ENCODE measurements around the gene MXRA8. TPM values are rescaled to one million over a fixed set of nuclear protein-coding genes. Genes with fewer than 3 reads are reported as not detected.

MXRA8 gene
- total RNA-seq, 2 donors from 2014 or later: 28.3 to 29.2 TPM

DNA sequence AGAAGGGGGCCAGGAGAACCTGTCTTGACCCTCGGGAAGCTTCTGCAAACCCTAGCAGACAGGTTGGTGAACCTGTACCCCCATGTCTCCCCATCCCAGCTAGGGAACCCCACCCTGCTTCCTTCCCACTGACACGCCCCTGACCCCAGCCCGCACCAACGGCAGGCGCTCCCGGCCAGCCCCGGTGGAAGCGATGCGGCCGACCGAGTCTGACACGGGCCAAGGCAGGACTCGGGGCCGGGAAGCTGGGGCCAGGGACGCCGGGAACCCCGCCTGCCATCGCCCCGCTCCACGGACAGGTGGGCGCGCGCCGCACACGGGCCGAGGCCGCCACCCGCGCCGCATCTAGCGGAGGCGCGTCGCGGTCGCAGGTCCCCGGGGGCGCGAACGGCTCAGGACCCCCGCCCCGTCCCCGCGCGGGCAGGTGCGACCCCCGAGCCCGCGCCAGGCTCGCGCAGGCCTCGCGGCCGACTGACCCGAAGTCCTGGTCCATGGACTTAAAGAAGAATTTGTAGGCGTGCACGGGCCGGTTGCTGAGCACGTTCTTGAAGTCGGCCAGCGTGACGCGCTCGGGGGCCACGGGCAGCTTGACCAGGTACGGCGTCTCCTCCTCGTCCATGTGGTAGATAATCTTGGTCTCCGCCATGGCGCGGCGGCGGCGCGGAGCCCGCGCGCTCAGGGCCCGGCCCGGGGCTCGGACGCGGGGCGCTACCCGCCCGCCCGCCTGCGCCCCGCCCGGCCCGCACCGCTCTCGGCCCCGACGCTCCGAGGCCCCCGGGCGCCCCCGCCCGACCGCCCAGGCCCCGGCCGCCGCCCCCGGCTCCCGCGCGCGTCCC, 9.7 kb downstream of the MXRA8 start:
- DNase-seq: peak; percentile 73
- no peaks in the 10 kb centered on the region for H3K9me3 Mint-ChIP-seq
- H3K9ac ChIP-seq (ENCODE audit: extremely low read depth, low read length, poor library complexity, severe bottlenecking): peak overlapping the region; percentile 63
- WGBS, 2 experiments (ENCODE audit: insufficient coverage in 1 of 2, insufficient read length in 1 of 2): 1 to 2% methylated on average over 23 to 109 of the region's 109 CpGs
- H3K4me1 Mint-ChIP-seq: peaks cover 10% of the 10 kb centered on the region
- H3K36me3 ChIP-seq (ENCODE audit: control insufficient read depth, insufficient read depth, low read length): peaks cover 7% of the 10 kb centered on the region
- H3K36me3 Mint-ChIP-seq (ENCODE audit: low read depth): no peaks in the 10 kb centered on the region
- H3K4me1 ChIP-seq (ENCODE audit: control insufficient read depth, insufficient read depth, low read length): peaks cover 8% of the 10 kb centered on the region
- H3K27me3 Mint-ChIP-seq (ENCODE audit: insufficient read depth): no peaks in the 10 kb centered on the region
- TF ChIP-seq, protein P1, sequence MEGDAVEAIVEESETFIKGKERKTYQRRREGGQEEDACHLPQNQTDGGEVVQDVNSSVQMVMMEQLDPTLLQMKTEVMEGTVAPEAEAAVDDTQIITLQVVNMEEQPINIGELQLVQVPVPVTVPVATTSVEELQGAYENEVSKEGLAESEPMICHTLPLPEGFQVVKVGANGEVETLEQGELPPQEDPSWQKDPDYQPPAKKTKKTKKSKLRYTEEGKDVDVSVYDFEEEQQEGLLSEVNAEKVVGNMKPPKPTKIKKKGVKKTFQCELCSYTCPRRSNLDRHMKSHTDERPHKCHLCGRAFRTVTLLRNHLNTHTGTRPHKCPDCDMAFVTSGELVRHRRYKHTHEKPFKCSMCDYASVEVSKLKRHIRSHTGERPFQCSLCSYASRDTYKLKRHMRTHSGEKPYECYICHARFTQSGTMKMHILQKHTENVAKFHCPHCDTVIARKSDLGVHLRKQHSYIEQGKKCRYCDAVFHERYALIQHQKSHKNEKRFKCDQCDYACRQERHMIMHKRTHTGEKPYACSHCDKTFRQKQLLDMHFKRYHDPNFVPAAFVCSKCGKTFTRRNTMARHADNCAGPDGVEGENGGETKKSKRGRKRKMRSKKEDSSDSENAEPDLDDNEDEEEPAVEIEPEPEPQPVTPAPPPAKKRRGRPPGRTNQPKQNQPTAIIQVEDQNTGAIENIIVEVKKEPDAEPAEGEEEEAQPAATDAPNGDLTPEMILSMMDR (conservative IDR thresholded peaks at IDR 0.05): no peak
- no peak overlapping the region for H3K27ac Mint-ChIP-seq
- peak overlapping the region; percentile 90 for H3K4me3 ChIP-seq (ENCODE audit: low read length)
- no peaks in the 10 kb centered on the region for H3K9me3 ChIP-seq (ENCODE audit: control insufficient read depth, low read length)
- peak overlapping the region; percentile 67 for H3K4me3 Mint-ChIP-seq
- H3K27ac ChIP-seq (ENCODE audit: low read depth, low read length): no peak overlapping the region
- H3K27me3 ChIP-seq (ENCODE audit: control insufficient read depth, insufficient read depth, low read length, poor library complexity, severe bottlenecking): no peaks in the 10 kb centered on the region

DNA sequence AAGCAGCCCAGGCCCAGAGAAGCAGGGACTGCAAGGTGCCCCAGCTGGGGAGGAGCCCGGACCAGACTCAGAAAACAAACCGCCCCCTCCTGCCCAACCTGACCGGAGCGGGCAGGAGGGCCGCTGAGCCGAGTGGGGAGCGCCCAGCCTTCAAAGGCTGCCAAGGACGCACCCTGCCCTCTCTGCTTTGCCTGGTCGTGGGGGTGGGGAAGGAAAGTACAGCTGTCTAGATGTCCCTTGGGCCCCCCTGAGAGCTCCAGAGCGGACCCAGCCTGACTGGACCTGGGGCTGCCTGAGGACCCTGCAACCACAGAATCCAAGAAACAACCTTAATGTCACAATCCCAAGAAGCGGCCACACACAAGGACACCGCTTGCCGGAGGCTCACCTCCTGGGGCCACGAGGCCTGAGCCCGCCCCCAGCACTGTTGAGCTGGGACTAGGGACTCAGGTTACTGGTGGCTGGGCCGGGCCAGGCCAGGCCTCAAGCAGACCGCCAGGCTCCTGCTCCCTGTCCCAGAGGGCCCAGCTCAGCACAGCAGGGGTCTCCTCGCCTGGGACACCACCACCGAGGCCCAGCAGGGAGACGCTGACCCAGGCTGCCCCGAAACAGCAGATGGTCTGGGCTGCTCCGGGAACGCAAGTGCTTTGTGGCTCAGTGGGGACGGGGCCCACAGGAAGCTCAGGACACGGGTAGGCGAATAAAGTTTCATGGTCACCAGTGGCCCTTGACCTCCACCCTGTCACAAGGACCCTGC, 10.5 kb downstream of the MXRA8 start:
- 21 to 34% methylated on average over 15 to 26 of the region's 26 CpGs for WGBS, 2 experiments (ENCODE audit: insufficient coverage in 1 of 2, insufficient read length in 1 of 2)
- Mint-ChIP-seq H3K4me1 (peaks cover 10% of the 10 kb centered on the region), H3K9me3 (no peaks in the 10 kb centered on the region), H3K36me3 (ENCODE audit: low read depth) (no peaks in the 10 kb centered on the region), H3K4me3 (peak overlapping the region; percentile 67), H3K27ac (no peak overlapping the region), H3K27me3 (ENCODE audit: insufficient read depth) (no peaks in the 10 kb centered on the region)
- Histone ChIP-seq H3K27me3 (ENCODE audit: control insufficient read depth, insufficient read depth, low read length, poor library complexity, severe bottlenecking) (no peaks in the 10 kb centered on the region), H3K9ac (ENCODE audit: extremely low read depth, low read length, poor library complexity, severe bottlenecking) (peak overlapping the region; percentile 63), H3K9me3 (ENCODE audit: control insufficient read depth, low read length) (no peaks in the 10 kb centered on the region), H3K36me3 (ENCODE audit: control insufficient read depth, insufficient read depth, low read length) (peaks cover 5% of the 10 kb centered on the region), H3K27ac (ENCODE audit: low read depth, low read length) (no peak overlapping the region), H3K4me3 (ENCODE audit: low read length) (peak overlapping the region; percentile 90), H3K4me1 (ENCODE audit: control insufficient read depth, insufficient read depth, low read length) (peaks cover 5% of the 10 kb centered on the region)
- TF ChIP-seq, protein P1 (conservative IDR thresholded peaks at IDR 0.05): no peak
- peak; percentile 86 for DNase-seq

DNA sequence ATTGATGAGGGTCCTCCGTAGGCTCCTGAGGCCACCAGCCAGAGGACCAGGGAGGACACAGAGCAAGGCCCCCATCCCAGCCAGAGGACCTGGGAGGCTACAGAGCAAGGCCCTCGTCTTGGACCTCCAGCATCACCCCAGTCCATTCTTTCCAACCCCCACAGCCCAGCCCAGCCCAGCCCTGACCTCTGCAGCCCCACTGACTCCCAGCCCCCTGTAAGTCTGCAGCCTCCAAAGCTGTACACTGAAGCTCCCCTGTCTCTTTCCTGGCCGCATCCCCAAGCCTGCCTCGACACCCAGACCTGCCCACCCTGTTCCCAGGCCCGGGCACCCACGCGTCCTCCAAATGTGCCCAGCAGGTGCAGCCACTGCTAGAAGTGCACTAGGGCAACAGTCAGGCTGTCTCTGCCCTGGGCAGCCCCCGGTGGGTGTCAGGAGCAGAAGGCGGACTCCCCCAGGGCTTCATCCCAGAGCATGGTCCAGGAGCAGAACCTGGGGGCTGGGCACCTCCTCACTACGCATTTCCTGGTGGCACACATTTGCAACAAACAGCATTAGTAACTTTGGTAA, 11.2 kb downstream of the MXRA8 start:
- H3K27ac Mint-ChIP-seq: no peak overlapping the region
- 93 to 100% methylated on average over 6 to 10 of the region's 10 CpGs for WGBS, 2 experiments (ENCODE audit: insufficient coverage in 1 of 2, insufficient read length in 1 of 2)
- peaks cover 5% of the 10 kb centered on the region for H3K4me1 ChIP-seq (ENCODE audit: control insufficient read depth, insufficient read depth, low read length)
- H3K36me3 Mint-ChIP-seq (ENCODE audit: low read depth): no peaks in the 10 kb centered on the region
- H3K27me3 Mint-ChIP-seq (ENCODE audit: insufficient read depth): no peaks in the 10 kb centered on the region
- H3K4me3 ChIP-seq (ENCODE audit: low read length): peak overlapping the region; percentile 90
- no peaks in the 10 kb centered on the region for H3K9me3 Mint-ChIP-seq
- H3K36me3 ChIP-seq (ENCODE audit: control insufficient read depth, insufficient read depth, low read length): no peaks in the 10 kb centered on the region
- no peaks in the 10 kb centered on the region for H3K27me3 ChIP-seq (ENCODE audit: control insufficient read depth, insufficient read depth, low read length, poor library complexity, severe bottlenecking)
- H3K4me3 Mint-ChIP-seq: peak overlapping the region; percentile 67
- TF ChIP-seq, protein P1 (conservative IDR thresholded peaks at IDR 0.05): no peak
- no peak for DNase-seq
- no peaks in the 10 kb centered on the region for H3K9me3 ChIP-seq (ENCODE audit: control insufficient read depth, low read length)
- peaks cover 3% of the 10 kb centered on the region for H3K4me1 Mint-ChIP-seq
- no peak overlapping the region for H3K27ac ChIP-seq (ENCODE audit: low read depth, low read length)
- H3K9ac ChIP-seq (ENCODE audit: extremely low read depth, low read length, poor library complexity, severe bottlenecking): no peak overlapping the region

Measured in endodermal cell (in vitro differentiated cells).